Measurements from ENCODE around the gene PER3. TPM values are rescaled to one million over a fixed set of nuclear protein-coding genes. Genes with fewer than 3 reads are reported as not detected.
"Not testable (repeated sequence)": the region's sequence is repeated elsewhere in the genome, so short reads cannot be mapped to it uniquely, and the experiment has no call there.

Gene PER3
- total RNA-seq, 1 experiment from 2014 or later: 4.3 TPM

GRCh38 chr1:7789828-7790227, 5.7 kb downstream of the PER3 start:
- no peaks in the 10 kb centered on the region for H3K79me2 ChIP-seq (ENCODE audit: low read length)
- H3K36me3 ChIP-seq (ENCODE audit: low read depth, low read length): peaks cover 23% of the 10 kb centered on the region
- no peaks in the 10 kb centered on the region for H3F3A ChIP-seq (ENCODE audit: low read length, unreplicated experiment)
- no peak overlapping the region for H3K4me2 ChIP-seq (ENCODE audit: low read length)
- no peak overlapping the region for H3K4me3 ChIP-seq (ENCODE audit: low read length)
- no peaks in the 10 kb centered on the region for H4K20me1 ChIP-seq (ENCODE audit: low read length)
- intact Hi-C loops (cut with micrococcal nuclease): no loop called here
- CTCF ChIA-PET: no interaction called here
- peaks cover 2% of the 10 kb centered on the region; the same call in 1 of the 2 replicates for H3K4me1 ChIP-seq (ENCODE audit: insufficient read depth, low read length)
- ATAC-seq: no peak
- H3K9me3 ChIP-seq (ENCODE audit: low read length): peaks cover 5% of the 10 kb centered on the region
- BruUV-seq (replicated peaks): no TSS peak
- H3K9ac ChIP-seq (ENCODE audit: low read length): no peak overlapping the region
- POLR2A ChIA-PET (ENCODE audit: unreplicated experiment): no interaction called here
- no peak for TF ChIP-seq EZH2phosphoT487 (IDR thresholded peaks at IDR 0.05; ENCODE audit: borderline replicate concordance, low read length)
- no peak for TF ChIP-seq EZH2 (IDR thresholded peaks at IDR 0.05; ENCODE audit: low read length, unreplicated experiment)
- no peak for TF ChIP-seq CTCF (conservative IDR thresholded peaks at IDR 0.05; ENCODE audit: low read depth, low read length)
- no peak overlapping the region for H3K27ac ChIP-seq (ENCODE audit: low read length)
- DNase-seq: no peak
- H3K9me2 ChIP-seq (replicated peaks; ENCODE audit: low read length): no peaks in the 10 kb centered on the region
- H2AFZ ChIP-seq (ENCODE audit: low read length): no peak overlapping the region
- no peaks in the 10 kb centered on the region for H3K27me3 ChIP-seq (ENCODE audit: low read length)

GRCh38 chr1:7791027-7791426, 6.9 kb downstream of the PER3 start:
- H3K9me3 ChIP-seq (ENCODE audit: low read length); H2AFZ ChIP-seq (ENCODE audit: low read length); DNase-seq; H3K79me2 ChIP-seq (ENCODE audit: low read length); CTCF ChIA-PET; POLR2A ChIA-PET (ENCODE audit: unreplicated experiment); H3K4me1 ChIP-seq (ENCODE audit: insufficient read depth, low read length); H3F3A ChIP-seq (ENCODE audit: low read length, unreplicated experiment); H4K20me1 ChIP-seq (ENCODE audit: low read length); H3K27me3 ChIP-seq (ENCODE audit: low read length); H3K9ac ChIP-seq (ENCODE audit: low read length); H3K9me2 ChIP-seq (replicated peaks; ENCODE audit: low read length); H3K4me2 ChIP-seq (ENCODE audit: low read length); intact Hi-C loops (cut with micrococcal nuclease); BruUV-seq (replicated peaks); H3K27ac ChIP-seq (ENCODE audit: low read length); H3K4me3 ChIP-seq (ENCODE audit: low read length); ATAC-seq: not testable (repeated sequence)
- H3K36me3 ChIP-seq (ENCODE audit: low read depth, low read length): peaks cover 23% of the 10 kb centered on the region

- Histone ChIP-seq H3K9me3 (ENCODE audit: low read length) (no peaks in the 10 kb centered on the region; the same call in 1 of the 2 replicates), H3K9me2 (replicated peaks; ENCODE audit: low read length) (no peaks in the 10 kb centered on the region), H2AFZ (ENCODE audit: low read length) (no peak overlapping the region), H3K27me3 (ENCODE audit: low read length) (no peaks in the 10 kb centered on the region), H3K27ac (ENCODE audit: low read length) (no peak overlapping the region), H3K79me2 (ENCODE audit: low read length) (no peaks in the 10 kb centered on the region), H3K9ac (ENCODE audit: low read length) (no peak overlapping the region), H3K4me1 (ENCODE audit: insufficient read depth, low read length) (no peaks in the 10 kb centered on the region), H3K4me2 (ENCODE audit: low read length) (no peak overlapping the region), H3F3A (ENCODE audit: low read length, unreplicated experiment) (no peaks in the 10 kb centered on the region), H4K20me1 (ENCODE audit: low read length) (no peaks in the 10 kb centered on the region), H3K4me3 (ENCODE audit: low read length) (no peak overlapping the region), H3K36me3 (ENCODE audit: low read depth, low read length) (peaks cover 11% of the 10 kb centered on the region)
- ATAC-seq (no peak), DNase-seq (no peak)
- TF ChIP-seq EZH2 (IDR thresholded peaks at IDR 0.05; ENCODE audit: low read length, unreplicated experiment) (no peak), CTCF (conservative IDR thresholded peaks at IDR 0.05; ENCODE audit: low read depth, low read length) (no peak), EZH2phosphoT487 (IDR thresholded peaks at IDR 0.05; ENCODE audit: borderline replicate concordance, low read length) (no peak)
- ChIA-PET CTCF (no interaction called here), POLR2A (ENCODE audit: unreplicated experiment) (no interaction called here)
- intact Hi-C loops (cut with micrococcal nuclease): no loop called here
- no TSS peak for BruUV-seq (replicated peaks)
Measured at GRCh38 chr1:7795406-7795805, 11.3 kb downstream of the PER3 start.

Data from PC-3 (cell line).